ENCODE measurements around the gene CYP1A2.

CYP1A2 gene

GRCh38 chr15:74782259-74783071 is 33.8 kb downstream of the CYP1A2 start:
- peaks cover 0 to 20% of the 10 kb centered on the region in 2 experiments; a peak in 1 of 3 replicates for H3K36me3 ChIP-seq (ENCODE audit: control insufficient read depth in 2 of 2, insufficient read depth in 1 of 2, low read length in 2 of 2)
- ChIA-PET POLR2A (interaction anchor here (1.0 to 1.5 kb wide), 4 partner anchors 11 to 107 kb away, joined by 3 to 5 read pairs (median 3); partner anchors contain the start of gene MPI), CTCF (interaction anchor here (0.5 to 25.7 kb wide), 14 partner anchors 7 to 415 kb away, joined by 3 to 649 read pairs (median 4); partner anchors contain the start of gene CSK)
- H3K4me1 ChIP-seq (ENCODE audit: control insufficient read depth, insufficient read depth, low read length) = peaks cover 28% of the 10 kb centered on the region
- no peaks in the 10 kb centered on the region for H3K9me3 ChIP-seq (ENCODE audit: control insufficient read depth, insufficient read depth, low read depth, low read length)
- H3K4me3 ChIP-seq (ENCODE audit: low read depth, low read length) = peak overlapping the region; percentile 60
- H3K27ac ChIP-seq (ENCODE audit: extremely low read depth, low read depth, low read length) = peak overlapping the region; percentile 95
- TF ChIP-seq BCL11B (tag by site-specific recombination; IDR thresholded peaks at IDR 0.05; ENCODE audit: low read depth) (no peak), ZBTB10 (tag by site-specific recombination; IDR thresholded peaks at IDR 0.05) (no peak), ZNF404 (tag by site-specific recombination; IDR thresholded peaks at IDR 0.05) (no peak), ZBTB20 (tag by site-specific recombination; IDR thresholded peaks at IDR 0.05) (peak; percentile 26; the same call in 1 of the 2 replicates), ZNF747 (tag by site-specific recombination; IDR thresholded peaks at IDR 0.05) (no peak), ZNF76 (tag by site-specific recombination; IDR thresholded peaks at IDR 0.05; ENCODE audit: borderline replicate concordance, low read depth) (peak; percentile 68; the same call in 1 of the 2 replicates), ZBTB17 (tag by site-specific recombination; IDR thresholded peaks at IDR 0.05) (0 out of 2 replicates have a peak, but pooled peaks have one; percentile 26), PRDM10 (tag by site-specific recombination; IDR thresholded peaks at IDR 0.05) (0 out of 2 replicates have a peak, but pooled peaks have one; percentile 14), WT1 (tag by site-specific recombination; IDR thresholded peaks at IDR 0.05) (peak; percentile 19; the same call in 1 of the 2 replicates), ZNF785 (tag by site-specific recombination; IDR thresholded peaks at IDR 0.05) (no peak), ZSCAN5A (tag by site-specific recombination; IDR thresholded peaks at IDR 0.05) (peak; percentile 11; the same call in 1 of the 2 replicates), ZXDB (tag by site-specific recombination; IDR thresholded peaks at IDR 0.05) (0 out of 2 replicates have a peak, but pooled peaks have one; percentile 17), SP2 (tag by site-specific recombination; IDR thresholded peaks at IDR 0.05) (peak; percentile 36), HIC1 (tag by site-specific recombination; IDR thresholded peaks at IDR 0.05) (no peak), ZNF521 (tag by site-specific recombination; IDR thresholded peaks at IDR 0.05) (no peak), ZIC2 (tag by site-specific recombination; IDR thresholded peaks at IDR 0.05) (peak; percentile 69), ZNF311 (tag by site-specific recombination; IDR thresholded peaks at IDR 0.05; ENCODE audit: borderline replicate concordance) (no peak), ZNF600 (tag by site-specific recombination; IDR thresholded peaks at IDR 0.05) (peak; percentile 18), GLIS2 (tag by site-specific recombination; IDR thresholded peaks at IDR 0.05) (peak; percentile 58; the same call in 1 of the 2 replicates), SP7 (tag by site-specific recombination; IDR thresholded peaks at IDR 0.05) (no peak), GLI4 (tag by site-specific recombination; IDR thresholded peaks at IDR 0.05) (0 out of 2 replicates have a peak, but pooled peaks have one; percentile 33), ZNF362 (tag by site-specific recombination; IDR thresholded peaks at IDR 0.05) (no peak), ZNF677 (tag by site-specific recombination; IDR thresholded peaks at IDR 0.05) (0 out of 2 replicates have a peak, but pooled peaks have one; percentile 19), ZBTB26 (tag by site-specific recombination; optimal IDR thresholded peaks at IDR 0.05) (peak; percentile 52)

All from HEK293 (cell line).